ENCODE data around the gene TRIM14.

The TRIM14 gene

DNA sequence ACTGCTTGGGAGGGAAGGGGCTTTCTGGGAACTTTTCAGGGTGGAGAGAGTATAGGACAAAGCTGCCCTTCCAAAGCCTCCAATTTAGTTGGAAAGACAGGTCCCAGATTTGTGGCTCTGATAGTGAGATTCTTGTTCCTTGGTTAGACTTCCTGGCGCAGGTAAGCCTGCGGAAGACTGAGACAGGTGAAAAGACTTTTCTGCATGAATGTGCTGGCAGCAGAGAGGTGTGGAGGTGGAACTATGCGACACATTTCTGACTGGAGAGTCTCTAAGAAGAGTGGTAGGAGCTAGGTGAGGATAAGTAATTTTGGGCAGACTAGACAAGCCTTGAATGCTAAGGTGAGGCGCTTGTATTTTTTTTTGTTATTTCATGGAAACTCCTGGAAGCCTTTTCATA lies 32.6 kb downstream of the TRIM14 start:
- H3K4me3 ChIP-seq (ENCODE audit: low read depth, low read length): no peak overlapping the region
- in situ Hi-C loops (cut with HindIII; ENCODE audit: low sequenced_read_pairs): no loop called here
- no peak for DNase-seq (ENCODE audit: low read depth, low spot score)
- TF ChIP-seq, protein P1, sequence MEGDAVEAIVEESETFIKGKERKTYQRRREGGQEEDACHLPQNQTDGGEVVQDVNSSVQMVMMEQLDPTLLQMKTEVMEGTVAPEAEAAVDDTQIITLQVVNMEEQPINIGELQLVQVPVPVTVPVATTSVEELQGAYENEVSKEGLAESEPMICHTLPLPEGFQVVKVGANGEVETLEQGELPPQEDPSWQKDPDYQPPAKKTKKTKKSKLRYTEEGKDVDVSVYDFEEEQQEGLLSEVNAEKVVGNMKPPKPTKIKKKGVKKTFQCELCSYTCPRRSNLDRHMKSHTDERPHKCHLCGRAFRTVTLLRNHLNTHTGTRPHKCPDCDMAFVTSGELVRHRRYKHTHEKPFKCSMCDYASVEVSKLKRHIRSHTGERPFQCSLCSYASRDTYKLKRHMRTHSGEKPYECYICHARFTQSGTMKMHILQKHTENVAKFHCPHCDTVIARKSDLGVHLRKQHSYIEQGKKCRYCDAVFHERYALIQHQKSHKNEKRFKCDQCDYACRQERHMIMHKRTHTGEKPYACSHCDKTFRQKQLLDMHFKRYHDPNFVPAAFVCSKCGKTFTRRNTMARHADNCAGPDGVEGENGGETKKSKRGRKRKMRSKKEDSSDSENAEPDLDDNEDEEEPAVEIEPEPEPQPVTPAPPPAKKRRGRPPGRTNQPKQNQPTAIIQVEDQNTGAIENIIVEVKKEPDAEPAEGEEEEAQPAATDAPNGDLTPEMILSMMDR (IDR thresholded peaks at IDR 0.05; ENCODE audit: low read depth, low read length): no peak

DNA sequence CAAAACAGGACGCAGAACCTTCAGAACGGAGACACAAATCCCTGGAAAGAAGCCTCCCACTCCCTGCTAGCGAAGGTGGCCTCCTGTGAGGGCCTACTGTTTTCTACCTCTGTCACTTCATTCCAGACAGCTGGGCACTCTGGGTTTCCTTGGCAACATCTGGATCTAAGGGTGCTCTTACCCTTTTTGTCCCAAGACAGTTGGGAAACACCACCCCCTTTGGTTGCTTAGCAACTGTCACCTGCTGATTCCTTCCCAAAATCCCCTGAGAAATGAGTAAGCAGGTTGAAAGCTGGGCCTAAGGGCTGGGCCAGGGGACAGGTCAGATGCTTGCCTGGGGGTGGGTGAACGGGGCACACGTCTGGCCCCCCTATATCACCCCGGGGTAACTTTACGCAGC lies 33.1 kb downstream of the TRIM14 start:
- in situ Hi-C loops (cut with HindIII; ENCODE audit: low sequenced_read_pairs): no loop called here
- H3K4me3 ChIP-seq (ENCODE audit: low read depth, low read length): no peak overlapping the region
- no peak for DNase-seq (ENCODE audit: low read depth, low spot score)
- TF ChIP-seq, protein P1 (IDR thresholded peaks at IDR 0.05; ENCODE audit: low read depth, low read length): no peak

DNA sequence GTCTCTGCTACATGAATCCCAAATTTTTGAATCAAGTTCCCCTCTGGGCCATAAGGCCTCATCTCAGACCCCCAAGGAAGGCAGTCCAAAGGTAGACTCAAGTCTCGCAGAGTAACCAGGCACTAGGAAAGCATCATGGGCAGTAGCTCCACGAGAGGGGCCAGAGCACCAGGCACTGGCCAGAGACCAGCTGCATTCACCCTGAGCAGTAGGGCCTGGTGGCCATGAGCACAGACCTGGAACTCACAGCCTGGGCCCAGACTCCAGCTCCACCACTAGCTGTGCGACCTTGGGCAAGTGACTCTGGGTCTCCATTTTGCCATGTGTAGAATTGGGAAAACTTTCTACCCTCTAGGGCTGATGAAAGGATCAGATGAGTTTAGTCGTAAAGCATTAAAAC lies 34.0 kb downstream of the TRIM14 start:
- H3K4me3 ChIP-seq (ENCODE audit: low read depth, low read length): no peak overlapping the region
- TF ChIP-seq, protein P1 (IDR thresholded peaks at IDR 0.05; ENCODE audit: low read depth, low read length): no peak
- in situ Hi-C loops (cut with HindIII; ENCODE audit: low sequenced_read_pairs): no loop called here
- DNase-seq (ENCODE audit: low read depth, low spot score): no peak

DNA sequence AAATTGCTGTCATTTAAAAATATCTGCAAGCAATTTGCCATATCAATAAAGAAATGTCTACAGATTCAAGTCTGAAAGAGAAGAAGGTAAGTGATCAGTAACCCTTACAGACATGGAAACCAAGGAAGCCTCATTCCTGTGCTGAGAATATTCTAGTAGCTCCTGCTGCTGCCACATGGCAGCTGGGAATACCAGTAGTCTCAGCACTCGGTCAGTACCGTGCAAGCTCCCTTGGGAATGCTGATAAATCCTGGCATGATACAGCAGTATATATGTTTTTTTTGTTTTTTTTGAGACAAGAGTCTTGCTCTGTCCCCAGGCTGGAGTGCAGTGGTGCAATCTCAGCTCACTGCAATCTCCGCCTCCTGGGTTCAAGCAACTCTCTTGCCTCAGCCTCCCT lies 34.6 kb downstream of the TRIM14 start:
- H3K4me3 ChIP-seq (ENCODE audit: low read depth, low read length): no peak overlapping the region
- TF ChIP-seq, protein P1 (IDR thresholded peaks at IDR 0.05; ENCODE audit: low read depth, low read length): no peak
- in situ Hi-C loops (cut with HindIII; ENCODE audit: low sequenced_read_pairs): no loop called here
- no peak for DNase-seq (ENCODE audit: low read depth, low spot score)

DNA sequence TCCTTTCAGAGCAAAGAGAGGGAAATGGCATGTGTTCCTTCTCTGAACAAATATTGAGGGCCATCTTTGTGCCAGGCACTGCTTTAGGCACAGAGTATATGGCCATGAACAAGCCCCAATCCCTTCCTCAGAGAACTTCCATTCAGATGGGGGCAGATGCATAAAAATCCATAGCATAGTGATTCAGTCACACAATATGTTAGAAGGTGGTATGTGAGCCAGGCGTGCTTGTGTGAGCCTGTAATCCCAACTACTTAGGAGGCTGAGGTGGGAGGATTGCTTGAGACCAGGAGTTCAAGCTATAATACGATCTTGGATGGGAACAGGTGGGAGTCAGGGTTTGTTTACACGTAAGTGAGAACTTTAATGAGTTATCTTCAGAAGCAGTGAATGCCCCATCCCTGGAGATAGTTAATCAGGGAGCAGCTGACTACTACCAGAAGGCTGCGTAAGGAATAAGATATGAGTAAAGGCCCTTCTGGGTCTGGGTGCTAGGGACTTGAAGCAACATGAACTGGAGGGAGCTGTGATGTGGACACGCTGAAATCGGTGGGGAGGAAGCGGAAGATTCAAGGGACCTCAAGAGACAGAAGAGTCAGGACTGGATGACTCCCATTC lies 35.3 kb downstream of the TRIM14 start:
- TF ChIP-seq, protein P1 (IDR thresholded peaks at IDR 0.05; ENCODE audit: low read depth, low read length): no peak
- in situ Hi-C loops (cut with HindIII; ENCODE audit: low sequenced_read_pairs): no loop called here
- DNase-seq (ENCODE audit: low read depth, low spot score): no peak
- no peak overlapping the region for H3K4me3 ChIP-seq (ENCODE audit: low read depth, low read length)

DNA sequence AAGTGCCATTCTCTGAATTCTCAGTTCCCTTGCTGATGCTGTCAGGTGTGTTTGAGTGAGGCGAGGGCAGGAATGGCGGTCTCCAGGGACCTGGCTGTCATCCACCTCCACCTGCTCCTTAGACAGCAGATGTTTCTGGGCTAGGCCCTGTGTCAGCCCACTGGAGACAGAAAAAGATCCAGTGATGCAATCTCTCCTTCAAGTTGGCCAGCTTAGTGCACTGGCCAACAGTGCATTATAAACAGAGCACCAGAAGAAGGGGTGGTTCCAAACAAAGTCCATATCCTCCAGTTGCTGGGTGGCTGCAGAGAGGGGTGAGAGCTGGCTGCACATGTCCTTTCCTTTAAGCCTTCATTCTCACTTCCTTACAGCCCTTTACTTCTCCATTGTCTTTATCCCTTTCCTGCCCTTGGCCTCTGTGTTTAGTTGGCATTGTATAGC lies 35.9 kb downstream of the TRIM14 start:
- TF ChIP-seq, protein P1 (IDR thresholded peaks at IDR 0.05; ENCODE audit: low read depth, low read length): no peak
- no peak for DNase-seq (ENCODE audit: low read depth, low spot score)
- no peak overlapping the region for H3K4me3 ChIP-seq (ENCODE audit: low read depth, low read length)
- in situ Hi-C loops (cut with HindIII; ENCODE audit: low sequenced_read_pairs): no loop called here

All from astrocyte of the spinal cord (primary cell).